GDM1 (cell line): ENCODE results near the gene ARL8B.
"Not testable (repeated sequence)": the region's sequence is repeated elsewhere in the genome, so short reads cannot be mapped to it uniquely, and the experiment has no call there.

Source experiments
- DNase-seq: peaks from one replicate; lab custom pipeline; 2025; lab: John Stamatoyannopoulos, UW

The ARL8B gene

DNA sequence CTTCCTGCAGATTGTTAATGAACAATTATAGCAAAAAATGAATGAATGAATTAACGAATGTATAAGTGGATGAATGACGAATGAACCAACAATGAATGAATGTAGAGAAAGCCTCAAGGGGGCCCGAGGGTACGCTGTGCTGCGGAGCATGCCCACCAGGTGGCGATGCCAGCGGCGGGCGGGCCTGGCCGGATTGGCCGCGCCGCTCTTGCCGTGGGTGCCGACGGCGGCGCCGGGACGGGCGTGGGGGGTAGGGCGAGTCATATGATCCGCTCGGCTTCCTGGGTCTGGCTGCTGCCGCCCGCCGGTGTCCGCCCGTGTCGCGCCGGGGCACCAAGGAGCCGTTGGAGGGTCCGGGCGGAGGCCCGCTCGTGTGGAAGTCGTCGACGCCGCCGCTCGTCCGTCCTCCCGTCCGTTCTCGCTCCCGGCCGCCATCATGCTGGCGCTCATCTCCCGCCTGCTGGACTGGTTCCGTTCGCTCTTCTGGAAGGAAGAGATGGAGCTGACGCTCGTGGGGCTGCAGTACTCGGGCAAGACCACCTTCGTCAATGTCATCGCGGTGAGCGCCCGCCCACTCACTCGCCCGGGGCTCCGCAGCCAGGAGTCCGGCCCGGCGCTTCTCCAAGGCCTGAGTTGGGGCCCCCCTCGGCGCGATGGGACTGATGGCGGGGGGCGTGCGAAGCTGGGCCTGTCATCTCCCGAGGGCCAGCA is at the start of gene ARL8B:
Gene ARL8B, plus strand, starts transcription at position 263 of the 711 bp plus-strand sequence. Its CDS starts 174 bp downstream, at position 437.
- peak; percentile 80 for DNase-seq

DNA sequence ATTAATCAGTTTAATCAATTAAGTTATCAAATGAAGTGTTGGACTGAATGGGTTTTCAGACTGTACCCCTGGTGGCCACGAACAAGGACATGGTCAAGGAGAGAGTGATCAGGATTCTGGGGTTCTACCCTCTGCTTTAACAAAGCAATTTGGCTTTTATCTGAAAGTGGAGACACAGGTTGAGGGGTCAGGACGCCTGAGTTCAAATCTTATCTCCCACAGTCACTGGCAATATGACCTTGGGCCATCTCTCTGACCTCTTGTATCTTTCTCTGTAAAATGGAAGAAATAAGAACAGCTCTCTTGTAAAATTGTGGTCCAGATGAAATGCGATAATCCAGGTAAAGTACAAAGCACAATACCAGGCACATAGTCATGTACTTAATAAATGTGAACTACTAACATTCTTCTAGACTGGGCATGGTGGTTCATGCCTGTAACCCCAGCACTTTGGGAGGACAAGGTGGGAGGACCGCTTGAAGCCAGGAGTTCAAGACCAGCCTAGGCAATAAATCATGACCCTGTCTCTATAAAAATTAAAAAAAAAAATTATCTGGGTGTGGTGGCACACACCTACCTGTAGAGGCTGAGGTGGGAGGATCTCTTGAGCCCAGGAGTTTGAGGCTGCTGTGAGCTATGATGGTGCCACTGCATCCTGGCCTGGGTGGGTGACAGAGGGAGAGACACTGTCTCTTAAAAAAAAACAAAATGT is 48.6 kb upstream of the ARL8B start:
- DNase-seq: no peak

DNA sequence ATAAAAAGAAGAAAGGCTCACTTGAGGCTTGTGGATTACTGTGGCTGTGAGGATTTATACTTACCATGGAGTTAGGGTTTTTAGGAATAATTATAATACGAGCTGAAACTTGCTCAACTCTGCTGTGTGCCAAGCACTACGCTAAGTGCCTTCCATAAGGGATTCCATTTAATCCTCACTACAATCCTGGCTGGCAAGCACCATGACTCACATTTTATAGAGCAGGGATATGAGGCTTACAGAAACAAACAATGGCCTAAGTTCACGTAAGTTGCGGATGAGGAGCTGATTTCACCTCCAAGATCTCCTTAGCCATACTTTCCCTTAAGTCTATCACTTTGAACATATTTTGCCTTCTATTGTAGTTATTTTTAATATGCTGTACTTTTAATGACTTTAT is 43.9 kb upstream of the ARL8B start:
- DNase-seq: no peak

DNA sequence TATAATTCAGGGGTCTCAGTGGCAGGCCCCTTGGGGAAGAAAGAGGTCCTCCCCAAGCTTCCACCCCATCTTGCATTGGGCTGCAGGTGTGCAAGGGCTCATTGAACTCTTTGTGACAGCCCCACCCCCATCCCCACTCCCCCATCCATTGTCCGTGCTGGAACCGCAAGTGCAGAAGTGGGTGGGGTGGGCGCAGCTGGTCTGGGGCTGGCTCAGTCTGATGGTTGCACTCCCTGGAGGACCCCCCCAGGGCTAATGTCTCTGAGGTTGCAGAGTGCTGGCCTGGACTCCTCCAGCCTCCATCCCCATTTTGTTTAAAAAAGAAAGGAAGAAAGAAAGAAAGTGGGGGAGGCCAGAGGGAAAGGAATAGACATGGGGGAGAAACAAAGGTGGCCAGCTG is 42.3 kb upstream of the ARL8B start:
- no peak for DNase-seq

DNA sequence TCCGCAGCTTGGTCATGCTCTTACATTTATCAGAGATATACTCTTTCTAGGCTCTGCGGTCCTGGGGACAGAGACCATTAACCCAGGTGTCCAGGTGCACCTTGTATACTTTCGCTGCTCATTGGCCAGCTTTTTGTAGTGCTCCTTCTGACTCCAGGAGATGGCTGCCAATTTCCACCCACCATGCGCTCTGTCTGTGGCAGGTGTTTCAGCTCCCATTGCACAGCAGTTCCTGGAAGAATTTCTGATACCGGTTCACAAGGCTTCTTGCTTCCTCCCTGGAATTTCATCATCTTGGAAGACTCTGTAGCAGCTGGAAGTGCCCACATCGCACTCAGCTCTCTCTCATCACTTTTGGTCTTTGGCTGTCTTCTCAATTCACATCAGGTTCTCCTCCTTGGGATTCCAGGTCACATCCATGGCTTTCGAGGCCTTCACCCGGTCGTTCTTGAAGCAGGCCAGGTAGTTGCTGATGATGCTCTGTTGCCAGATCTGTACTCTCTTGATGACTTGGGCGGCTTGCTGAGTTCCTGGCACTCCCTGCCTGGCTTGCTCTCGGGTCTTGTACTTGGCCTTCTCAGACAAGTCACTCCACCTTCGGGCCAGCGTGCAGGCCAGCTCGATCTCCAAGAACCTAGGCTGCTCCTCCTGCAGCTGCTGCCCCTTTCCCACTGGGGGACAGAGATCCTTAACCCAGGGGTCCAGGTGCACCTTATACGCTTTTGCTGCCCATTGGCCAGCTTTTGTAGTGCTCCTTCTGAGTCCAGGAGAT is 41.1 kb upstream of the ARL8B start:
- DNase-seq: no peak

DNA sequence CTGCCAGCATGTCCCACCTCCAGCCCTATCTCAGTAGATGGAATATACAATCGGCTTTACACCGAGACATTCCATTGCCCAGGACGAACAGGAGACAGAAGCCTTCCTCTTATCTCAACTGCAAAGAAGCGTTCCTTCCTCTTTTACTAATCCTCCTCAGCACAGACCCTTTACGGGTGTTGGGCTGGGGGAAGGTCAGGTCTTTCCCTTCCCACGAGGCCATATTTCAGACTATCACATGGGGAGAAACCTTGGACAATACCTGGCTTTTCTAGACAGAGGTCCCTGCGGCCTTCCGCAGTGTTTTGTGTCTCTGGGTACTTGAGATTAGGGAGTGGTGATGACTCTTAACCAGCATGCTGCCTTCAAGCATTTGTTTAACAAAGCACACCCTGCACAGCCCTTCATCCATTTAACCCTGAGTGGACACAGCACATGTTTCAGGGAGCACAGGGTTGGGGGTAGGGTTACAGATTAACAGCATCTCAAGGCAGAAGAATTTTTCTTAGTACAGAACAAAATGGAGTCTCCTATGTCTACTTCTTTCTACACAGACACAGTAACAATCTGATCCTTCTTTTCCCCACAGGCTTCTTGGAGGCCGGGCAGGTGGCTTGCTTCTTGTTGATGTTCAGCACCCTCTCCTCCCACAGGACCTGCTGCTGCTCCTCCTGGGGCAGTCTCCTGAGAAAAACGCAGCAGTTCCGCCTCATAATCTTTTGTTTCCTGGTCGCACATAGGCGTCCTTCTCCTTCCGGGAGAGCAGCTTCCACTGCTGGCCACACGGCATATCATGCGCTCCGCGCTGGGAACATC is 39.9 kb upstream of the ARL8B start:
- DNase-seq: not testable (repeated sequence)

DNA sequence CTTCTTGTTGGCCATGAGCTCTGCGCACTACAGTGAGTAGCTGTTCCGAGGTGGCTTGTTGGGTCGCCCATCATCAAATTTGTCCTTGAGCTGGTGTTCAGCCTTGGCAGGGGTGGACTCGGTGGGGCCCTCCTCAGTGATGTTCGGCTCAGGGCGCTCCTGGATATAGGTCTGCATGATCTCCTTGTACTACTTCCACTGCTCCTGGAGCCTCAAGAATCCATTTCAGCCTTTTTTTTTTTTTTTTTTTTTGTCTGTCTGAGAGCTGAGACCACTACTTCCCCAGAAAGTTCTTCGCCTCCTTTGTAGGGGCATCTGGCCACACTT is 39.3 kb upstream of the ARL8B start:
- DNase-seq: no peak

DNA sequence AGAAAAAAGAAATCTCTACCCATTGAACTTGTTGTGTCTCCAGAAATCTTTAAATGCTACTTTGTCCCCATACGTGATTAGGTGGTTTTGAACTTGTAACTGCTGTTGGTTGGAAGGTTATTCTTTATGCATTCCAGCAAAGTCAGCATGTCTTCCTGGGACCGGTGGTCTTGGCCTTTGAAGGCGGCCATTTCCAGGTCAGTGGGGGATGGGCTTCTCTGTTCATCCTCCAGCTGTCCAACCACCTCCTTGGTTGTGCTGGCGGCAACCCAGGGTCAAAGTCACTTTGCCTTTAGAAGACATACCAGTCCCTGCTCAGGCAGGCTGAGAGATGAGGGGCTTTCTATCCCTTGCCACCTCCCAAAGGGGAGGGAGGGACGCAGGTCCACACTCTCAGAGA is 37.9 kb upstream of the ARL8B start:
- DNase-seq: no peak

DNA sequence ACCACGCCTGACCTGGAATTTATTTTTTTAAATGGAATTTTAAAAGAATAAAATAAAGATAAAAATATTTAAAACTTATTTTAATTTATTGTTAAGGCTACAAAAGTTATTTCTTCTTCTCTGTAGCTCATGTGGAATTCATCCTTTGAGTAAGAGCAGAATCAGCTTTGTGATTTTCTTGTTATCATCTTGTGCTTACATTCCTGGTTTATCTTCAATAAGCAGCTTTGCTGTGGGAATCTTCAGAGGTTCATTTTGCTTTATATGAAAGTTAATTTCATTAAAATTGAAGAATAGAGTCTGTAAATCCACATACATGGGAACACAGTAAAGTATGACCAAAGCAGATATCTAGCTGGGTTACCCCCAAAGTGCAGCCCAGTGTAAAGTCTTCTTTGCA is 35.4 kb upstream of the ARL8B start:
- no peak for DNase-seq

DNA sequence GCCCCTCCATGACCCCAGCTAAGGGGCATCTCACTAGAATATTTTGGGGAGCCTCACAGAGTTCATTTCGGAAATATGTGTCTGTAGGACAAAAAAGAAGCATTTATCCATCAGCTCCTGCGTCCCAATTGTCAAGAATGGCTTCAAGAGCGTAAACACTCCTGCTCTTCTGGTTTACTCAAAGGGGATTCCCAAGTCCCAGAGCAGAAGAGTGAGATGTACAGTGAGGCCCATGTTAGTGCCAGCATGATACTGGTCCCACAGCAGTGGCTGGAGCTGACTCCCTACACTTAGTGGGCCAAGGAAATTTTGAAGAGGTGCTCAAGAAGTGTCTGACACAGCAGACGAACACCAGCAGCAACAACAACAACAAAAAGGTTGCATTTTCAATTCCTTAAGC is 34.9 kb upstream of the ARL8B start:
- DNase-seq: no peak

DNA sequence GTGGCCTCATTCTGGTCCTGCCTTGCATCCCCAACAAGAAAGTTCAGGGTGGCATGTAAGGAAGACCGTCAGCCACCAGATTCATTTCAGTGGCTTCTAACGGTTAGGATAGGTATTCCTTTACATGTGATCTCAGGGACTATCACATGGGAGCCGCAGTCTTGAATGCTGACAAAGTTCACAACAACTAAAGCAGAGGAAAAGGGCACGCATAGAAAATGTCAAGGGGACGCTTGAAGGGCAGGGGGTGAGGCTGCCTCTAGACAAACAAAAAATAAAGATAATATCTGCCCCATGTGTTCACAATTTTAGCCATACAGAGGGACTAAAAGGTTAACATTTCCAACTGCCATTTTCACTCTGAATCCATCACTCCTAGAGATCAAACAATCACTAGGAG is 31.9 kb upstream of the ARL8B start:
- no peak for DNase-seq

DNA sequence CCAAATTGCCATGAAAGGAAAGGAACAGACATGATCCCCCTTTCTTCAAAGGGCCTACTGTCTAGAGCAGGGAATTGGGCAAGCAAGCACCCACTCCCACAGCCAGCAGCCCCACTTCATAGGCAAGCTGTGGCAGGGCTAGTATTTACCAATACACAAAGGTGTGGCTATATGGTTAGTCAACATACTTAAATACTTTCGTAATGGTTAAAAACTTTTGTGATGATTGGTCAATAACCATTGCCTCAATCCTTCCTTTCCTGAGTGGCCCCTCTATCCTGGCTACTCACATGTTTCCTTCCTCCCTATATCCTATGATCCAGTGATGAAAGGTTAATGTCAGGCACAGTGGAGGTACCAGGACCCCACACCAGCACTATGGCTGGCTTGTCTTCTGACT is 30.1 kb upstream of the ARL8B start:
- DNase-seq: no peak

DNA sequence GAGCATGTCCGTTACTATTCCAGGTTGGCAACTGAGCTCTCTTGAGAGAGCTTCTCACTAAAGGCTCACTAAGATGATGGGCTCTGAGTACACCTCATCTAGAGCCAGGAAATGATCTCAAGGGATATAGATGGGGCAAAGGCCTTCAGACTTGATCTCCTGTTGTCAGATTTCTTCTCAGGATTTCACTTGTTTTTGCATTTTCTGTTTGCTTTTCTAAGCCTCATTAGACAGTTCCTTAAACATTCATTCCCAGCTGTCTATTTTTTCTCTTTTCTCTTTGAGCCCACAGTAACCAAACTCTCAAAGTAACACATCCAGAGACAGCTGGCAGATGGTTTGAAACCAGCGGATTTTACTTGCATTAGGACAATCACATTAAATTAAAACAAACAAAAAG is 28.4 kb upstream of the ARL8B start:
- DNase-seq: no peak

DNA sequence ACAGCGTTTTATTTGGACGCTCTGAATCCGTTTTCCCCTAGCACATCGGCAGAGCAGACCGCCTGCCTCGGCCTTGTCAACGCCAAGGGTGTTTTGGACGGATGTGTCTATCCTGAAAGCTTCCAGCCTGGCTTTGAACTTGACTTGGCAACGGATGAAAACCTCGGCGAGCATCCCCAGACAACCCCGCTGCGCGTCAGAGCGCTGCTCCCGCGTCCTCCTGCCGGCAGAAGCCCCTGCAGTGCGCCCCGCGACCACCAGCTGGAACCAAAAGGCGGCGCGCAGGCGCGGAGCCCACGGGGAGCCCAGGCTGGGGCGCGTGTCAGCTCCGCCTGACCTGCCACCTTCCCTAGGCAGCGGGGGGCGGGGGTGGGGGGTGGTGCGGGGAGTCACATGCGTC is 26.2 kb upstream of the ARL8B start:
- no peak for DNase-seq

DNA sequence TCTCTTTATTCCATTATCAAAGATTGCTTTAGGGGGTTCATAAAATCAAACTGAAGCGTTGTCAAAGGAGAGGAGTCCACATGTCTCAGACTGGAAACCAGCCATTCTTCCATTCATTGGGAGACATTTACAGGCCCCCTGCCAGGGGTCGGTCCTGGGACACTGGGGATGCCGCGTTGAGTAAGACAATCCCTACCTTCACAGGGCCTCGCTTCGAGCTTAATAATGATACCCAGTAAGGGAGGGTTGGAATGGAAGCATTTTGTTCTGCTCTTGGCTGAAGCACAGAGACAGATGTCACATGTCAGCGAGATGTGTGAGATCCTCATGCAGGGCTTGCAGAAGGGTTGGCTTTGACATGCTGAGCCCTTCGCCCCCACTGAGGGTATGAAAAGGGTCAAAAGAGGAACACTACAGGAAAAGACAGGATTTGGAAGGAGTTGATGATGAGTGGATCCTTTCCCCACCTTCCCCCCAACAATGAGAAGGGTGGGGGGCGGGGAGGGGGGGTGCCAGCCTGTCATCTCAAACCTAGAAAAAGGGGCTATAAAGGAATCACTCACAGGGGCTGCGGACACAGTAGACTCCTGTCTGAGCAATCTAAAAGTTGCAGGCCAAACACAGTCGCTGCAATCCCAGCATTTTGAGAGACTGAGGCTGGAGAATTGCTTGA is 25.6 kb upstream of the ARL8B start:
- DNase-seq: no peak

DNA sequence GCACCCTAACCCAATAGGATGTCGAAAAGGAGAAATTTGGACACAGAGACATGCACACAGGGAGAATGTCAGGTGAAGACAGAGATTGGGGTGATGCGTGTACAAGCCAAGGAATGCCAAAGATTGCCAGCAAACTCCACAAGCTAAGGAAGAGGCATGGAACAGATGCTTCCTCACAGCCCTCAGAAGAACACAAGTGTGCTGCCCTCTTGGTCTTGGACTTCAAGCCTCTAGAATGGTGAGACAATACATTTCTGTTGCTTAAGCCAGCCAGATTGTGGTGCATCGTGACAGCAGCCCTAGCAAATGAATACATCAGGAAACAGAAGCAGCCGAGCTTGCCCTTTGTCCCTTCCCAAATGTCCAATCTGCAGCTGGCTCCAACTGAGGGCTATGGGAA is 23.7 kb upstream of the ARL8B start:
- DNase-seq: no peak

DNA sequence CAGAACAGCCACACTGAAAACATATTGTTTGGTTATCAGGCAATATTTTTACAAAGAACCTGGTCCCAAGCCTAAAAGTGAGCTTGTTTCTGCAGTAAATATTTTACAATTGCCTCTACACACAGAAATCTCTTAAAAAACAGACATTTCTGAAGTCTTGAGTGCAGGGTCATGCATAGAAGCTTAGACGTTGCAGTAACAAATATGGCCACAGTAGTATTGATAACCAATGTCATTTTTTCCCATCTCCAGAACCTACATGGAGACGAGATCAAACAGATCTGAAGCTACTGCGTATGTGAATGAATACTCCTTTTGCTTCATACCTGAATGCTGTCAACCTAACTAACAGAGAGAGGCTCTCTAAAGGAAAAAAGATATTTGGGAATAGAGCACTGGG is 19.6 kb upstream of the ARL8B start:
- DNase-seq: no peak

DNA sequence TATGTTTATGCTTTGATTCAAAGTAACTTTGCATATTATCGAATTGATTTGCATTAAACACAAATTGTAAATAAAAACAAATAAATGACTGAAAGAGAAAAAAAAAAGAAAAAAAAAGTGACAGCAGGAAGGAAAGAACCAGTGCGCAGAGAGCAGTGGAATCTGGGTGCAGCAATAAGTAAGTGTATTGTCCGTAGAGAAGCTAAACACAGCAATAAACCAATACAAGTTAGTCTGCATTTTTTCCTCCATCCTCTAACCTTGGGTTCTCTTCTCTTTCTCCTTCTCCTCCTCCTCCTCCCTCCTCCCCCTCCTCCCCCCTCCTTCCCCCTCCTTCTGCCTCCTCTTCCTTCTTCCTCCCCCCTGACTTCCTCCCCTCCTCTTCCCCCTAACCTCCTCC is 18.3 kb upstream of the ARL8B start:
- DNase-seq: no peak

DNA sequence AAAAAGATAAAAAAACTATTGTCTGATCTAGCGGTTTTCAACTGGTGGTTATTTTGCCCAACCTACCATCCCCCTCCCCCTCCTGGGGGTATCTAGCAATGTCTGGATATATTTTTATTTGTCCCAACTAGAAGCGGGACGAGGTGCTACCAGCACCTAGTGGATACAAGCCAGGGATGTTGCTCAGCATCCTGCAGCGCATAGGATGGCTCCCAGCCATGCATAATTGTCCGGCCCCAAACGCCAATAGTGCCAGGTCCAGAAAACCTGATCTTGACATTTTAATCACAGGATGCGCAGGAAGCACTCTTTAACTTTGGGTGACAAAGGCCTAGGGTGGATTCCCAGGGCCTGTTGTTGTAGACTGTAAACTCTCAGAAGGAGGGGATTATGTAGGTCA is 17.0 kb upstream of the ARL8B start:
- DNase-seq: no peak

DNA sequence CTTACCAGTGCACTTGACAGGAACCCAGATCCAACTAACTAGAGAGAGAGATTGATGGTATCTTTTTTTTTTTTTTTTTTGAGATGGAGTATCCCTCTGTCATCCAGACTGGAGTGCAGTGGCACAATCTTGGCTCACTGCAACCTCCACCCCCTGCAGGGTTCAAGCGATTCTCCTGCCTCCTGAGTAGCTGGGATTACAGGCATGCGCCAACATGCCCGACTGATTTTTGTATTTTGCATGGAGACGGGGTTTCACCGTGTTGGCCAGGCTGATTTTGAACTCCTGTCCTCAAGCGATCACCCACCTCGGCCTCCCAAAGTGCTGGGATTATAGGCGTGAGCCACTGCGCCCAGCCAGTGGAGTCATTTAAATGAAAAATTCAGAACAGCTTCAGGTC is 15.7 kb upstream of the ARL8B start:
- not testable (repeated sequence) for DNase-seq

DNA sequence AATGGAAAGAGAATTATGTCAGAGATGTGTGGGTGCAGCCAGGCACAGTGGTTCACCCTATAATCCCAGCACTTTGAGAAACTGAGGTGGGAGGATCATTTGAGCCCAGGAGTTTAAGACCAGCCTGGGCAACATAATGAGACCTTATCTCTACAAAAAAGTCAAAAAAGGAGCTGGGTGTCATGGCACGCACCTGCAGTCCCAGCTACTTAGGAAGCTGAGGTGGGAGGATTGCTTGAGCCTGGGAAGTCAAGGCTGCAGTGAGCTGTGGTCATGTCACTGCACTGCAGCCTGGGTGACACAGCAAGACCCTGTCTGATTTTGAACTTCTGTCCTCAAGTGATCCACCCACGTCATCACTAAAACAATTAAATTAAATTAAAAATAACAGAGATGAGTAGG is 15.2 kb upstream of the ARL8B start:
- DNase-seq: not testable (repeated sequence)

DNA sequence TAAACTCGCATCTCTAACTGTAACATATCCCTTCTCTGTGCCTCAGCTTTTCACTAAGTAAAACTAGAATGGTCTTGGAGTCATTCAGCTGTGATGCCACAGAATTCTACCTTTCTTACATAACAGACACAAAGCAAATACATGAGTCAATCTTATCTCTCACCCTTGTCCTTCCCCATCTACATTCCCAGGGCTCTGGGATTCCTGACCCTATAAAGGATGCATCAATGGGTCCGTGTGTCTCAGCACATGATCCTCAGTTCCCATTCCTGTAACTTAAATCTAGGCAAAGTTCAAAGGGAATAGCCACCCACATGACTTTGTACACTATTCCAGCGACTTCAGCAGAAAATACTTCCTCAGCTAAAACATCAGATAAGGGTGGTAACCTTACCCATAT is 11.8 kb upstream of the ARL8B start:
- no peak for DNase-seq
